Activated CD4-positive, alpha-beta T cell treated with anti-CD3 and anti-CD28 coated beads, Interleukin-2, Interleukin-4, amounts not matched to agents 100 ng/mL and 50 ng/mL, durations not matched to agents 16 hours and 8 hours (primary cell): Measurements from ENCODE around the gene SRSF9.
A peak's percentile ranks its signal among the peaks of the same experiment; 100 is the strongest.
"Not testable (repeated sequence)": the region's sequence is repeated elsewhere in the genome, so short reads cannot be mapped to it uniquely, and the experiment has no call there.

Source experiments
- DNase-seq: peaks from one replicate; pipeline ENCODE4 v3.0.0-alpha.2; 2020; ENCODE audit warnings: low spot score

The SRSF9 gene, protein sequence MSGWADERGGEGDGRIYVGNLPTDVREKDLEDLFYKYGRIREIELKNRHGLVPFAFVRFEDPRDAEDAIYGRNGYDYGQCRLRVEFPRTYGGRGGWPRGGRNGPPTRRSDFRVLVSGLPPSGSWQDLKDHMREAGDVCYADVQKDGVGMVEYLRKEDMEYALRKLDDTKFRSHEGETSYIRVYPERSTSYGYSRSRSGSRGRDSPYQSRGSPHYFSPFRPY

GRCh38 chr12:120469450-120470149 lies at the start of gene SRSF9:
Gene SRSF9 (minus strand): TSS chr12:120469748. CDS start chr12:120469609, 139 bp downstream.
- peak; percentile 98 for DNase-seq

DNA sequence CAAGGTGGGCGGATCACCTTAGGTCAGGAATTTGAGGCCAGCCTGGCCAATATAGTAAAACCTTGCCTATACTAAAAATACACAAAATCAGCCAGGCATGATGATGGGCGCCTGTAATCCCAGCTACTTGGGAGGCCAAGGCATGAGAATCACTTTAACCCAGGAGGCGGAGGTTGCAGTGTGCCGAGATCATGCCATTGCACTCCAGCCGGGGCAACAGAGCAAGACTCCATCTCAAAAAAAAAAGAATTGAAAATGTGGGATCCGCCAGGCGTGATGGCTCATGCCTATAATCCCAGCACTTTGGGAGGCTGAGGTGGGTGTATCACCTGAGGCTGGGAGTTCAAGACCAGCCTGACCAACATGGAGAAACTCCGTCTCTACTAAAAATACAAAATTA lies 49.8 kb upstream of the SRSF9 start:
- not testable (repeated sequence) for DNase-seq

DNA sequence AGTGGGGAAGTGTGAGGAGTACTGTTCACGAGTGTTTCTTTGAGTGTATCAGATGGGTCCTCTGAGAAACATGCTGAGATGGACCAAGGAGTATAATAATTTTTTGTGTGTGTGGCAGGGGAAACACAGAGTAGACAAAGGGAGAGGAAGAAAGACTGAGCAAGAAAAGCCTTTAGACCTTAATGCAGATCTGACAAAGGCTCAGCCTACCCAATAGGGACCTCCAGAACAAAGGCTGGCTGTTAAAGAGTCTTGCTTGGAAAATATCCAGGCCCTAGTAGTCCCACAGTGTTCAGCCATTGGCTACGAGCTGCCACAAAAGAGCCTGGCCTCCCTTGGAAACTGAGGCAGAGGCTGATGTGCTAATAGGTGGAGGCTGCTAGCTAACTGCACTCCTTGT lies 45.9 kb upstream of the SRSF9 start:
- no peak for DNase-seq

DNA sequence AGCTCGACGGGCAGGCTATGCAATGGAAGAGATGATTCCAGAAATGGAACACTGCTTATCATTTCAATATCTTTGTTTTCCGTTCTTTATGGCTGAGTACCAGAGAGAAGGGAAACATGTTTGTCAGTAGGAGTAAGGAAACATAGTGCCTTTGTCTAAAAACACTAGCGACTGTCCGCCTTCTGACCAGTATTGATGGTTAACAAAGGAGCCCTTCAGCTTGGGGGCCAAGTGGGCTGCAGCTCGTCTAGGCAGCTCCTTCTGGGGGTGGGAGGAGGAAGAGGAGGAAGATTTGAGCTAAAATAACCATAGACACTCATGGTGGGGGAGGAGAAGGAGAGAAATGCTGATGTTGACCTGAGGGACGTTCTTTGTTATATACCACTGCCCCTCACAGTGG lies 44.5 kb upstream of the SRSF9 start:
- no peak for DNase-seq

GRCh38 chr12:120508537-120508936 lies 39.0 kb upstream of the SRSF9 start:
- DNase-seq: no peak

GRCh38 chr12:120504587-120504986 lies 35.0 kb upstream of the SRSF9 start:
- no peak for DNase-seq

DNA sequence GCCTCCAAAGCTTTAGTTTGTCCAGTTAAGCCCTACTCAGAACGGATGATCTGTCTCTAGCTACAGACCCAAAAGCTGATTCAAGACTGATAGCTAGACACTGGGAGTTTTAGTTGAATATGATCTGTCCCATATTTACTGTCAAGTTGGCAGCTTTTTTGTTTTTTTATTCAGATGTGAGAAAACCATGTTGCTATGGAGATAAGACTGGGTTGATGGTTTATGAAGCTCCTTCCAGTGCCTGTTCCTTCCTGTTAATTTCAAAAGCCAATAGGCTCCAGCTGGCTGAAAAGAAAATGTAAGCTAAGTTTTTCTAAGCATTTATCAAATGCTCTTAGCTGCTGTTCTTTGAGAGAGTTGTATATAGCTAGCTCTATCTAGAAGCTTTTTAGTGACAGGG lies 31.0 kb upstream of the SRSF9 start:
- DNase-seq: no peak

GRCh38 chr12:120498870-120499515 lies 29.4 kb upstream of the SRSF9 start:
- DNase-seq: no peak

GRCh38 chr12:120497524-120498150 lies 28.1 kb upstream of the SRSF9 start:
- no peak for DNase-seq

DNA sequence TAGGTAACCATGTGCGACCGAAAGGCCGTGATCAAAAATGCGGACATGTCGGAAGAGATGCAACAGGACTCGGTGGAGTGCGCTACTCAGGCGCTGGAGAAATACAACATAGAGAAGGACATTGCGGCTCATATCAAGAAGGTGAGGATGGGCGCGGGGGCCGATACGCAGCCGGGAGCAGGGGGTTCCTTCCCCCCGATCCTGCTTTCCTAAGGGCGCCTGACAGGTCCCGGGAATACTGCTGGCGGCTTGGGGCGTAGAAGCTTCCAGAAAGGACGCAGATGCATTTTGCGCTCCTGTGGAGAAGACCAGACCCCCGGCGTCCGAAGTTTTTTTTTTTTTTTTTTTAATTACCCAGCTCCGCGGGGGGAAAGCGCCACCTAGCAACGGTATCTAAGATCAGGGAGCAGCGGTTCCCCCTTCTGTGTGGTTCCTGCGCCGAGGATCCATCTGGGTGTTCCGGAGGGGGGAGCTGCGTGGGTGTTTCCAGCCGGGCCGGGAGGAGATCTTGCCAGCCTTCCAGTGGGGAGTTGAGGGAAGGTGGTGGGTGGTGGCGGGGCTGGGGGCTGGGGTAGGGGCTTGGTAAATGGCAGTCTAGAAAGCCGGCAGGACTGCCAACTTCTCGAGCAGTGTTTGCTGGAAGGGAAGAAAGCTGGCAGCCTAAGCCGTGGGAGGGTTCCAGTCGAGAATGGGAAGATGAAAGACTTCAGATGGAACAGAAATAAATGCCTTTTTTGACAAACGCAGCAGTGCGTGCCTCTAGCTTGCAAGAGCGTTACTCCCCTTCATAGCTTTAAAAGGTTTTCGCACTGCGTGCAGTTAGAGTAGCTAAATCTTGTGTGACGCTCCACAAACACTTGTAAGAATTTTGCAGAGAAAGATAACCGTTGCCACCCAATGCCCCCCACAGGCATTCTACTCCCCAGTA lies 27.1 kb upstream of the SRSF9 start:
- DNase-seq: peak; percentile 17

DNA sequence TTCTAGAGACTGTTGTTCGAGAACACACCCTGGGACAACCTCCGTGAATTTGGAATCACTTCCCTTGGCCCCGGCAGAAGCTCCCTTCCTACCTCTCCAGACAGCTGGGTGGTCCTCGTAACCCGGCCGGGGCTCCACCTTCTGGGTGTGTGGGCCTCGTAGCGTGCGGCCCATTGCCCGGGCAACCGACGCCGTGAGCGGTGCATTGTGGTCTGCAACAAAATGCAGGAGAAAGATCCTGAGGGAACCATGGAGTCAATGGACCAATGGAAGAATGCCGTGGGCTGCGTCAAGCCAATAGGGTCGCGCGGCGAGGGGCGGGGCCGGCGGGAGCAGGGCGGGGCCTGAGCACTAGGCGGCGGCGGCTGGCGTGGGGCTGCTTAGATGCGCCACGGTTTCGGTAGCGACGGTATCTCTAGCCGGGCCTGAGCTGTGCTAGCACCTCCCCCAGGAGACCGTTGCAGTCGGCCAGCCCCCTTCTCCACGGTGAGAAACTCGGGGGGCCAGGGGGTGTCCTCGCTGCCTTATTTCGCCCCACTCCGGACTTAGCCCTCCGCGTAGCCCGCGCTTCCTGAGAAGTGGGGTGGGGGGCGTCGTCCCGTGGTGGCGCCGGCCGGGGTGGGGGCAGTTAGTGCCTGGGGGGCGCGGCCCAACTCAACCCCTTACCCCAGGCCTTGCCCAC lies 26.3 kb upstream of the SRSF9 start, which contains the start of gene DYNLL1:
Gene DYNLL1 (plus strand): TSS at position 383 of the 682 bp plus-strand sequence. CDS start 309 bp downstream, outside the sequence.
- DNase-seq: peak; percentile 98

GRCh38 chr12:120495186-120495730 lies 25.7 kb upstream of the SRSF9 start:
- no peak for DNase-seq

GRCh38 chr12:120490833-120491512 lies 21.4 kb upstream of the SRSF9 start:
- no peak for DNase-seq

- no peak for DNase-seq
These were observed 20.8 kb upstream of the SRSF9 start for GRCh38 chr12:120490325-120490724.

DNA sequence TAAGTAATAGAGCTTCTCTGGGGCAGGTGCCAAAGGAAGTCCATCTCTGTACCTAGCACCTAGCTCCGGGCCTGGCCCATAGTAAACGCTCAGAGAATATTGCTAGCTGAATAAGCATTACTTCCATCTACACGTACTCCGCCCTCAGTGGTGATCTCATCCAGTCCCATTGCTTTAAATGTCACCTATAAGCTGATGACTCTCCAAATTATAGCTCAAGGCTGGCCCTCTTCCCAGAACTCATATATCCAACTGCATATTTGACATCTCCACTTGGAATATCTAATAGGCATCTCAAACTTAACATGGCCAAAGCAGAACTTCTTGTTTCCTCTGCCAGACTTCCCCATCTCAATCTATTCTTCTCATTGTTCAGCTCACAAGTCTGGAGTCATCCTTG lies 19.5 kb upstream of the SRSF9 start:
- DNase-seq: no peak

DNA sequence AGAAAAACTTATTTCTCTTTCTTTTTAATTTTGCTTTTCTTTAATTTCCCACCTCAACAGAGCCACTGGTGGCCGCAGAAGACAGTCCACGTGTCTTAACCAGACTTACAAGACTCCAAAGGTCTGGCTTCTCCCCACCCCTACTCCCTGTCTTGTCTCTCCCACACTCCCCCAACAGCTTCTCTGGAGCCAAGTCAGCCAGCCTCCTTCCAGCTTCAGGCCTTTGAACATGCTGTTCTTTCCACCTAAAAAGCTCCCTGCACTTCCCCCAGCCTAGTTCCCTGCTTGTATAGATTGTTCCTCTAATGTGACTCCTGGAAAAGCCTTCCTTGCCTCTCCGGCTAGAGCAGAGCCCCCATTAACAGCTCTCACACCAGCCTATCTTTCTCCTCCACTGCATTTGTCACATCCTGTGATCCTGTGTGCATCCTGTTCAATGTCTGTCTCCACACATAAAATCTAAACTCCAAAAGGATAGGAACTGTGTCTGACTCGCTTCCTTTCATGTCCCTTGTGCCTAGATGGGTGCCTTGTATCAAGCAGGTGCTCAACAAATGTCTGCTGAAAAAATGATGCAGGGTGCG lies 18.6 kb upstream of the SRSF9 start:
- DNase-seq: no peak

DNA sequence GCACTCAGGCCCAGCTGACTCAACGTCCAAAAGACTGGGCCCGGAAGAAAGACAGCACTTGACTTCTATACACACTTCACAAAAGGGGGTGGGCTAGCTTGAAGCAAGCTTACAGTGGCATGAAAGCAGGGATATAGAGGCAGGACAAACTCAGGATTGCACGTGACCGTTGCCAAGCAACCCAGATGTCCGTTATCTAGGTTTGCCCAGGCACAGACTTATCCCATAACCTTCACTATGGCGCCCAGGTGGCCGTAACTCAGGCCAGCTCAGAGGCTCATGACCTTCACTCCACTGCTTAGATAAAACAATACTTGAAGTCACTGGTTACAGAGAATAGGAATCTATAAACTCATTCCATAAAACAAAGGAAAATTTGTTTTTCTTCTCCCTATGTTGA lies 18.0 kb upstream of the SRSF9 start:
- DNase-seq: not testable (repeated sequence)

DNA sequence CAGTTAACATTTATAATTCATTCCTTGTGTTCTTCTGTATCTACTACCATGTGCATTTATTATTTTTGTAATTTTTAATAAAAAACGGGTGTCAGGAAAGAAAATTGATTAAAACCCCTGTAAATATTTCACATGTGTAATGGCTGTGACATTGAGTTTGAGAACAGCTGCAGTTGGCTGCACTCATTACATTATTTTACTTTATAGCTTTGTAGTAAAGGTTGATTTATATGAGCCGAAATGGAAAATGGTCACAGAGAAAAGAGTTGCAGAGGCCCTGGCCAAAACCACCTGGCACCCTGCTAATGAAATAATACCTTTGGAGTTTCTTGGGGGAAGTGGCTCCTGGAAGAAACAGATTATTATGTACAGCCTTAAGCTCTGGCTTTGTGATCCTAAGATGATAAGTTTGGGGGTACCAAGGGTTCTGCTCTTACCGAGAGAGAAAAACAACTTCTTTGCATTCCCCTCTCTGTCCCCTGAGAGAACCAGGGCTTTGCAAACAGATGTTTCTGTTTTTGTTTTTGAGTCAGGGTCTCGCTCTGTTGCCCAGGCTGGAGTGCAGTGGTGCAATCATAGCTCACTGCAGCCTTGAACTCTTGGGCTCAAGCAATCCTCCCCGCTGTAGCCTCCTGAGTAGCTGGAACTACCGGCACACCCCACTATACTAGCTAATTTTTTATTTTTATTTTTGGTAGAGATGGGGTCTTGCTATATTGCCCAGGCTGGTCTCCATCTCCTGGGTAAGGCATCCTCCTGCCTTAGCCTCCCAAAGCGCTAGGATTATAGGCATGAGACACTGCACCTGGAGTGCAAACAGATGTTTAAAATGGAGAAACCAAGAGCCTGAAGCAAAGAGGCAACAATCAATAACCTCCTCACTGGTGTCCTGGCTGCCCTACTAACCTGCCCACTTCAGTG lies 16.7 kb upstream of the SRSF9 start:
- DNase-seq: no peak

DNA sequence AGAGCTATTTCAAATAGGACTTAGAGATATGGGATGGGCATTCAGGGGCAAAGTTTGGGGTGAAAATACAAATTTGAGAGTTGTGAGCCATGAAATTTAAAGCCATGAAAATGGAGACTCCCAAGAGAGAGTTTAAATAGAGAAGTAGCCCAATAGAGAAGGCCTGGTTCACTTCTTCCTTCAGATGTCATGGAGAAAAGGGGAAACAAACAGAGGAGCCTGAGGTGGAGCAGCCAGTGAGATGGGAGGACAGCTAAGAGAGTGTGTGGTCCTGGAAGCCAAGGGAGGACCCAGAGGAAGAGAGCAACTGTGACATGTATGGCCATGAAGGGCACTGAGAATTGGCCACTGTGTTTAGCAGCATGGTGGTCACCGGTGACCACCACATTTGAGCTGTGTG lies 14.1 kb upstream of the SRSF9 start:
- no peak for DNase-seq
